Measurements from ENCODE around the gene ZCCHC2. TPM values are rescaled to one million over a fixed set of nuclear protein-coding genes. Genes with fewer than 3 reads are reported as not detected.

Gene ZCCHC2
- total RNA-seq, 4 donors from 2014 or later, result 20.1 to 28.5 (median 24.9) TPM

DNA sequence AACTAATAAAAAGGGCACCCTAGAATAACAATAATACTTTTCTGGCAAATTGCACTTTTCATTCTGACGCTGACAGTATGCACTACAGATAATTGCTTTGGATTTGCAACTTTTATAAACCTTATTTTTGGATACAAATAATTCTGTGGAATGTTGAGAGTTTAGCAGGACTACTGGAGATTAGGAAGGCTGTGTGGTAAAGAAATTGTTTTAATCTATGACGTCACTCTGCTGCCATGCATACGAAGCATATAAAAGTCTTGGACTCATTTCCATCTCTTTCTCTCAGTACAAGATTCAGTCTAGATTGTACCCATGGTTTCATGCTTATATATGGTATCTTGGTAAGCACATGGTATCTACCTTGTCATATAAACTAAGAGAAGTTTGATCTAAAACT is 28.1 kb upstream of the ZCCHC2 start:
- DNase-seq, result no peak
- H3K9me3 ChIP-seq, result no peaks in the 10 kb centered on the region
- H3K36me3 ChIP-seq, result no peaks in the 10 kb centered on the region
- WGBS, 2 donors, result 79 to 81% methylated on average over 3 of the region's 3 CpGs
- H3K4me1 ChIP-seq, result no peaks in the 10 kb centered on the region
- TF ChIP-seq POLR2A (IDR thresholded peaks at IDR 0.05), result no peak
- TF ChIP-seq, protein P1, sequence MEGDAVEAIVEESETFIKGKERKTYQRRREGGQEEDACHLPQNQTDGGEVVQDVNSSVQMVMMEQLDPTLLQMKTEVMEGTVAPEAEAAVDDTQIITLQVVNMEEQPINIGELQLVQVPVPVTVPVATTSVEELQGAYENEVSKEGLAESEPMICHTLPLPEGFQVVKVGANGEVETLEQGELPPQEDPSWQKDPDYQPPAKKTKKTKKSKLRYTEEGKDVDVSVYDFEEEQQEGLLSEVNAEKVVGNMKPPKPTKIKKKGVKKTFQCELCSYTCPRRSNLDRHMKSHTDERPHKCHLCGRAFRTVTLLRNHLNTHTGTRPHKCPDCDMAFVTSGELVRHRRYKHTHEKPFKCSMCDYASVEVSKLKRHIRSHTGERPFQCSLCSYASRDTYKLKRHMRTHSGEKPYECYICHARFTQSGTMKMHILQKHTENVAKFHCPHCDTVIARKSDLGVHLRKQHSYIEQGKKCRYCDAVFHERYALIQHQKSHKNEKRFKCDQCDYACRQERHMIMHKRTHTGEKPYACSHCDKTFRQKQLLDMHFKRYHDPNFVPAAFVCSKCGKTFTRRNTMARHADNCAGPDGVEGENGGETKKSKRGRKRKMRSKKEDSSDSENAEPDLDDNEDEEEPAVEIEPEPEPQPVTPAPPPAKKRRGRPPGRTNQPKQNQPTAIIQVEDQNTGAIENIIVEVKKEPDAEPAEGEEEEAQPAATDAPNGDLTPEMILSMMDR (IDR thresholded peaks at IDR 0.05), result no peak
- no peak overlapping the region for H3K4me3 ChIP-seq (replicated peaks in 1 of 3)
- no peaks in the 10 kb centered on the region for H3K27me3 ChIP-seq
- H3K27ac ChIP-seq, result no peak overlapping the region
- intact Hi-C loops (cut with DNase I), result no loop called here

DNA sequence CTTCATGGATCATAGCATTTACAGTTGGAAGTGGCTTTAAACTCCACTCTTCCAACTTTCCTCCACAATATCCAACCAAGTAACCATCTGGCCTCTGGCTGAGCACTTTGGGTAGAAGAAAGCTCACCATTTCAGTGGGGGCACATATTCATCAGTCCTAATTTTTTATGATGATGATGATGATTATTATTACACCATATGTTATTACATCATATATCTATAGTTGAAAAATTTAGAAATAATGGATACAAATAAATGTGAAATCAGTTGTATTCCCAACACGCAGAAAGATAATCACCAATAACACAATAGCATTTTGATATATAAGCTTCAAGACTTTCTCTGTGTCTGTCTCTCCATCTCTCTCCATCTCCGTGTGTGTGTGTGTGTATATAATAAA is 26.6 kb upstream of the ZCCHC2 start:
- 95% methylated on average over 2 of the region's 2 CpGs for WGBS, 2 donors
- Histone ChIP-seq H3K36me3 (no peaks in the 10 kb centered on the region), H3K27ac (no peak overlapping the region), H3K27me3 (no peaks in the 10 kb centered on the region), H3K4me3 (replicated peaks in 1 of 3) (no peak overlapping the region), H3K9me3 (no peaks in the 10 kb centered on the region), H3K4me1 (no peaks in the 10 kb centered on the region)
- no peak for DNase-seq
- no peak for TF ChIP-seq POLR2A (IDR thresholded peaks at IDR 0.05)
- TF ChIP-seq, protein P1 (IDR thresholded peaks at IDR 0.05), result no peak
- intact Hi-C loops (cut with DNase I), result no loop called here

GRCh38 chr18:62497190-62497772 is 25.5 kb upstream of the ZCCHC2 start:
- TF ChIP-seq, protein P1 (IDR thresholded peaks at IDR 0.05), result no peak
- TF ChIP-seq POLR2A (IDR thresholded peaks at IDR 0.05), result no peak
- intact Hi-C loops (cut with DNase I), result no loop called here
- WGBS, 2 donors, result 89 to 90% methylated on average over 13 of the region's 13 CpGs
- Histone ChIP-seq H3K4me1 (no peaks in the 10 kb centered on the region), H3K27ac (no peak overlapping the region), H3K9me3 (no peaks in the 10 kb centered on the region), H3K36me3 (no peaks in the 10 kb centered on the region), H3K27me3 (no peaks in the 10 kb centered on the region), H3K4me3 (replicated peaks in 1 of 3) (no peak overlapping the region)
- DNase-seq, result no peak

- 86 to 93% methylated on average over 7 of the region's 7 CpGs for WGBS, 2 donors
- intact Hi-C loops (cut with DNase I), result no loop called here
- no peaks in the 10 kb centered on the region for H3K27me3 ChIP-seq
- H3K4me3 ChIP-seq (replicated peaks in 1 of 3), result no peak overlapping the region
- DNase-seq, result no peak
- H3K4me1 ChIP-seq, result no peaks in the 10 kb centered on the region
- no peak for TF ChIP-seq POLR2A (IDR thresholded peaks at IDR 0.05)
- TF ChIP-seq, protein P1 (IDR thresholded peaks at IDR 0.05), result no peak
- H3K27ac ChIP-seq, result no peak overlapping the region
- H3K36me3 ChIP-seq, result no peaks in the 10 kb centered on the region
- H3K9me3 ChIP-seq, result no peaks in the 10 kb centered on the region
These were observed 24.1 kb upstream of the ZCCHC2 start for GRCh38 chr18:62498616-62499262.

GRCh38 chr18:62499263-62499650 is 23.6 kb upstream of the ZCCHC2 start:
- intact Hi-C loops (cut with DNase I), result no loop called here
- Histone ChIP-seq H3K36me3 (no peaks in the 10 kb centered on the region), H3K4me3 (replicated peaks in 1 of 3) (no peak overlapping the region), H3K27ac (no peak overlapping the region), H3K27me3 (no peaks in the 10 kb centered on the region), H3K4me1 (no peaks in the 10 kb centered on the region), H3K9me3 (no peaks in the 10 kb centered on the region)
- DNase-seq, result no peak
- 84 to 88% methylated on average over 10 of the region's 10 CpGs for WGBS, 2 donors
- TF ChIP-seq, protein P1 (IDR thresholded peaks at IDR 0.05), result no peak
- TF ChIP-seq POLR2A (IDR thresholded peaks at IDR 0.05), result no peak
